Activated naive CD4-positive, alpha-beta T cell treated with anti-CD3 and anti-CD28 coated beads, Interleukin-2, amount 50 U/mL, for 16 hours (primary cell): Measurements from ENCODE around the gene SFMBT2.
A peak's percentile ranks its signal among the peaks of the same experiment; 100 is the strongest.
"Not testable (repeated sequence)": the region's sequence is repeated elsewhere in the genome, so short reads cannot be mapped to it uniquely, and the experiment has no call there.

Experiments used
- DNase-seq: peaks from one replicate; pipeline ENCODE4 v3.0.0-alpha.2; 2020

SFMBT2 gene

DNA sequence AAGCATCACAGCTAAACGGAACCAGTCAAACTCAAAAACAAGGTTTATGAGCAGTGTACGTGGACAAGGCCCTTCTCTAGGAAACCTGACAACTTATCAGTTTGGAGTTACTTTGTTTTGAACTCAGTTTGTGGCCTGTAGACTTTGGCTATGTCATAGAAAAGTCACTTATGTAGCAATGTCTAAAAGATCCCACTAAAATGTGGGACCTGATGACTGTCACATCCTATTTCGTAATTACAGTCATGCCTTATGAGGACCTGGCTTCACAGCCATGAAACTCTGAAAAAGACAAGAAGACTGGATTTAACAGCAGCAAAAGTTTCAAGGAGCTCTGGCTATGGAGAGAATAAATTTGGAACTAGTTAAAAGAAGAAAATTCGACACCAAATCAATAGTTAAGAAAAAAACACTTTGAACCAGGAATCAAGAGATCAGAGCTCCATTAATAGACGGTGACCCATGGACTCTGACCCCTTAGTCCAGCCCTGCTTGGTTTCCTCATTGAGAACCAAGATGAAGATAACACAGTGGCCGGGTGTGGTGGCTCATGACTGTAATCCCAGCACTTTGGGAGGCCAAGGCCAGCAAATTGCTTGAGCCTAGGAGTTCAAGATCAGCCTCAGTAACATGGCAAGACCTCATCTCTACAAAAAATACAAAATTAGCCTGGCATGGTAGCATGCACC lies 204.3 kb downstream of the SFMBT2 start:
- no peak for DNase-seq

DNA sequence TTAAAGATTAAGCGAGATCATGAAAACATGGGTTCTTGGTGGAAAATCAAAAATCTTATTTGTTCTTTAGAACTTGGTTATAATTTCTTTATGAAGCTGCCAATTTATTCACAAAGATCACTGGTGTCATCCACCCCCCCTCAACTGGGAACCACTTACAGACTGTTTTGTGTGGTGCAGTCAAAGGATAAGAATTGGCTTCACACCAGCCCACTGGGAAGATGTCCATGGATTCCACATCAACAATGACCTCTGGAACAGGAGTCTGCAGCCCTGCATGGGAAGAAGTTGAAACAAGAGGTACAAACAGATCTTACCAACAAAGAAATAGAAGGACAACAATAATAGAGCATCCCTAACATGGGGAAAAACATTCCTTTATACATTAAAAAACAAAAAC lies 205.2 kb downstream of the SFMBT2 start:
- no peak for DNase-seq

DNA sequence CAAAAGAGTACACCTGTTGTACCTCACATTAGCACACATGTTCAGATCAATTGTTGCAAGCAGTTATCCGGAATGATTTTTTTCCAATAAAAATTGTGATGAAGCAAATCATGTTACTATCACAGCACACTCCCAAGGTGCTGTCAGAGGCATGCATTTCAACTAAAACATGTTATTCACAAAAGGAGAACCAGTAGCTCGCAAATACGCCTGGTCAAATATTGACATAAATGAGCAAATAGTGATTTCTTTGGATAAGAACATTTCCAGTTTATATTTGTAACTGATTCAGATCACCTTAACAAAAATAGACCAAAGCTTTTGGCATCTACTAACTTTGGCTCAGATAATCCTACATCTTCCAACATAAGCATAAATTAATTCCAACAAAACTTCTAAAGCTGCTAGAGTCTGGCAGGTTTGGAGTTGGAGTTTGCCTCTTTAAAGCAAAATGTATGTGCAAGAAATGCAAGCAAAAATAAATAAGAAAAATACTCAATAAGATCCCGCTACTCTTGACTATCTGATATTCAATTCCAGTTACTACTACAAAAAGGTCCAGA lies 208.0 kb downstream of the SFMBT2 start:
- DNase-seq, result no peak

DNA sequence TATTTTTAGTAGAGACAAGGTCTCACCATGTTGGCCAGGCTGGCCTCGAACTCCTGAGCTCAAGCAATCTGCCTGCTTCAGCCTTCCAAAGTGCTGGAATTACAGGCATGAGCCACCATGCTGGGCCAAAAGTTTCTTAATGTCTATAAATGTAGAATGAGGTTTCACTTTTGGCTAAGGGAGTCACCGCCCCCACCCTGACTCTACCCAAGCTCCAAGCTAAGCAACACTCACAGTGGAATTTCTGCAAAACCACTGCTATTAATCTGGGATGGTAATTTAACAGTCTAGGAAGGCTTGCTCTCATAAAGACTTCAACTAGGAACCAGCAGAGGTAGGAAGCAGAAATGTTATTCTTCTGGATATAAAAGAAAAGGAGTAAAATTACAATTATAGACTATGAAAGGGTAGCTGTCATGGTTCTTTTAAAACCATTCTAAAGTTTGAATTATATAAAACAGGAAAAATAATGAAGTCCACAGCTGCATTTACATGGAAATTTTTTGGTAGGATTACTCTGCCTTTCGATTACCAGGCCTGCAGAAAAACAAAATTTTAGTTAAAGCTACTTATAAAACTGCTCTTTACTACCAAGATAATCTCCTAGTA lies 211.6 kb downstream of the SFMBT2 start:
- no peak for DNase-seq

DNA sequence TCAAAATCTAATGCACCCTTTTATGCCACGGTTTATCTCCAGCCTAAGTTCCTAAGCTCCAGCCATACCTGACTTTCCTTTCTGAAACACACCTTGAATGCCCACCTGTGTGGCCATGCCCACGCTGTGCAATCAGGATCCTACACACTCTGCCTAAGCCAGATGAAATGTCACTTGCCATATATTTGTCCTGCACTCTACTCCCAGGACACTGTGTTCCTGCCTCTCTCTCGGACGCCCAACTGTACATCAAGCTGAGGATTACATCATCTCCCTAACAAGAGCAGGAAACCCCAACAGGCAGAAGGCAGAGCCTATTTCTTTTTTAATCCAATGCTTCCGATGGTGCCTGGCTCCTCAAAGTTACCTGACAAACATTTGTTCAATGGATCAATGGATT lies 214.6 kb downstream of the SFMBT2 start:
- DNase-seq, result no peak

DNA sequence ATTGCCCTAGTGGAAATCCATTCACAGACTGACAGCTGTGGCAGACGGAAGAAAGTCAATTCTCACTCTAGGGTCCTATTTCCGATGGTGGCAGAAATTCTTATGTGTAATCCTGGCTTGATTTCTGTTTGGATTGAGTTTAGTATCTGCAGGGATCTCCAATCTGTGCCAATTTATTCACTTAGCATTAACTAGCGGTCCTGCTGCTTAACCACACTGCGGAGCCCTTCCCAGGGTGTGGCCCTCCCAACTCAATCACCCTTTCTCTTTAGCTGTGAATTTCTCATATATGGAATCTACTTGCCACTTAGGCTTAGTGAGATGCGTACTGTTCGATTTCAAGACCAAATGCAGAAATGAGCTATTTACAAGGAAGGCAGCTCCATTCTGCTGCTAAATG lies 215.7 kb downstream of the SFMBT2 start:
- DNase-seq, result no peak

DNA sequence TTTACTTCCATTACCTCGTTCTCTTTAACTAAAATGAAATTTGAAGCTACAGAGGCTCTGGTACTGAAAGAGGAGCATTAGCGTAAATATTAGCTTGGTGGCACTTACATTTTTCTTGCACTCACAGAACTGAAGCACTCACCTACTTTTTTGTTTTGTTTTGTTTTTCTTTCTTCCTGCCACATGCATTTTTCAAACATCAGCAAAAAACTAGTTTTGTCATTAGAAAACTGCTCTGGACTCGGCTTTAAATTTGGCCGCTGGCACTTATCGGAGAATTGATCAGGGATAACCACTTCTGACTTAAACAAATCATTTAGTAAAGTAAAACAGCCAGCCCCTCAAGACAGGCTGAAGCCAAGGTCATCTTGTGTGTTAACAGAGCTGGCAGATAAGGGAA lies 216.3 kb downstream of the SFMBT2 start:
- no peak for DNase-seq

DNA sequence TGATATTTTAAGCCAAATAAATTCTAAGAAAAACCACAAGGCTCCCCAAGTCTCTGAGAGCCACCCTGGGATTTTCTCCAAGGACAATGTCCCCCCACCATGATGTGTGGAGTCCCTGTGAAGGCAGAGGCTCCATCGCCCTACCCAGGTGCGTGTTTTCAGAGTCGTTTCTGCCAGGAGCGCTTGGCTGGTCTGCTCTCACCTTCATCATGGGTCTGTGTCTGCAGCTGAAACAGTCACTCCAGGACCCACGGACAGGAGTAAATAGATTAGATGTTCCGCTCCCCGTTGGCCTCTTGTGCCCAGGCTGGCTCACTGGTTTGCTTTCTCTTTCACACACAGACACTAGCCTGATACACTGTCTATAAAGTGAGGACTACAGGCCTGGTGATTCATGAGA lies 217.5 kb downstream of the SFMBT2 start:
- DNase-seq, result peak; percentile 33

DNA sequence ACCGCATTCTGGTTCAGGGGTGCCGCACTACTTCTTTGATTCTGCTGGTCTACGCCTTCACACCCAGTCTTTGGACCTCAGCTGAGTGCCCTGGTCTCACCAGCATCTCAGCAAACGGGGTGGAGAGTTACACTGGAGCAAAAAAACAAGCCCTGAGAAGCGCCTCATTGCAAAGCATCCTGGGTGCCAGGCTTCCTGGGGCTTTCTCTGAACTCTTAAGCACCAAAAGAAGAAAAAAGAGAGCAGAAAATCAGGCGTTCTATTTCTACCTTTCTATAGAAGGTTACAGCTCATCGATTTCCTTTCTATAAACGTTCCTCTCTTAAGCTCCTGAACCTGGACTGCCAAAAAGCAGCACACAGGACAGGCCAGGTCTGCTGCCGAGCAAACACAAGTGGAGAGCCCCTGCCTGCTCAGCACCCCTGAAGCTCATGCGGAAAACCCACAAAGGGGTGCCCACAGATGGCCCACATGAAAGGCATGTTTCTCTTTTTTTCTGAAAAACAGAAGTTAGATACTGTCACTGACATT lies 217.9 kb downstream of the SFMBT2 start:
- peak; percentile 47 for DNase-seq

DNA sequence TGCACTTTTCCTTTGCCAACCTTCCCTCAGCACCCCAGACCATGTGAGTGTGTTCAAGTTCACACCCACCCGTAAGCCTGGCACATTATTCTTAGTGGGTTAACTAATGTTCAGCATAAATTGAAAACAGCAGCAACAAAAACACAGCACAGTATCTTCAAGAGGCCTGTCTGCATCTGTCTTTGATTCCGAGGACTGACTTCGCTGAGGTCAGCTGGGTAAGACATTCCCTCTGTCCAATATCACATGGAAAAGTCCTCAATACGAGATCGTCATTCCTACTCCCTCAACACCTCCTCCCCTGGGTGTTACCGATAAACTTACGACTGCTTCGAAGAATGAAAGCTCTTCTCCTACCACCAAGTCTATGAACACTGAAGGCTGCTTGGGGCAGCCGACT lies 218.8 kb downstream of the SFMBT2 start:
- no peak for DNase-seq

DNA sequence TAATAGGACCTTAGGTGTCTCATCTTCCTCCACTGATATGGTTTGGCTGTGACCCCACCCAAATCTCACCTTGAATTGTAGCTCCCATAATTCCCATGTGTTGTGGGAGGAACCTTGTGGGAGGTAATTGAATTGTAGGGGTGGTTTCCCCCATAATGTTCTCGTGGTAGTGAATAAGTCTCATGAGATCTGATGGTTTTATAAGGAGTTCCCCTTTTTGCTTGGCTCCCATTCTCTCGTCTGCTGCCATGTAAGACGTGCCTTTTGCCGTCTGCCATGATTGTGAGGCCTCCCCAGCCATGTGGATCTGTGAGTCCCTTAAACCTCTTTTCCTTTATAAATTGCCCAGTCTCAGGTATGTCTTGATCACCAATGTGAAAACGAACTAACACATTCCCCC lies 220.1 kb downstream of the SFMBT2 start:
- not testable (repeated sequence) for DNase-seq

DNA sequence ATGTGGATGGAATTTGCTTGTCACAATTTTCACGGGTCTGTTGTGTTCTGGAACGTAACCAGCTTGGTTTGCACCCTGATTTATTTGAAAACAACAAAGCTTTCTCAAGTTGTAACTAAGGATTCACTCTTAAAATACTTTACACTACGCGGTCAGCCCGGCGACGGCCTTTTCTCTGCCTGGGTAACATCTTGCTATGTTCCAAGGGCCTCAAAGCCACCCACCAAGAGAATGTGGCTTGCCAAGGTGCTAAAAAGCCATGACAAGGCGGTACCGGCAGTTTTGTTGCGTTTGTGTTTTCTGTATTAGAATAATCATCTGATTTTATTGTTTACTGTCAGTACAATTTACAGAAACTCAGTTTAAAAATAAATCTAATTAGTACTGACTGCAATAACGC lies 220.9 kb downstream of the SFMBT2 start:
- no peak for DNase-seq

DNA sequence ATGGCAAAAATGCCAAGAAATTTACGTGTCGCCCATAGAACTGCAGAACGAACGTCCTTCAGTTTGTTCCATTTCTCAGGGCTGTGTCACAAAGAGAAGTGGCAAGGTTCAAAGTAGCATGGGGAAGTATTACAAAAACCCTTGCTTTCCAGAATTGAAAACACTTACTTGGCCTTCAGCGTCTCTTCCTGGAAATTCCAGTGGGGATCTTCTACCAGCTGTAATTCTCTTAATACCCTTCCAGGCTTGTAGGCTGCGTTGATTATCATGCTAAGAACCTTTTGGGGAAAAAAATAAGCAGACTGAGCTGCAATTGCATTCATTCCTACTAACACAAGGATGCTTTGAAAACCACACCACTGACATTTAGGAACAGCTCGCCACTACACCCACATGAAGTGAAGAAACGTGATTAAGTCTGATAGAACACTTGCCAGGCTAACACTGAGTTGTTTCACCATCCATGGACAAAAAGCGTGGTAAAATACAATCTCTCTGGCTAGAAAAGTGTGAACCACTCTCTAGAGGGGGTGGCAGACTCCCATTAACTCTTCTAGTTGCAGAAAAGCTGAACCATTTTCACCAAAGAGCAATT lies 222.3 kb downstream of the SFMBT2 start:
- no peak for DNase-seq

DNA sequence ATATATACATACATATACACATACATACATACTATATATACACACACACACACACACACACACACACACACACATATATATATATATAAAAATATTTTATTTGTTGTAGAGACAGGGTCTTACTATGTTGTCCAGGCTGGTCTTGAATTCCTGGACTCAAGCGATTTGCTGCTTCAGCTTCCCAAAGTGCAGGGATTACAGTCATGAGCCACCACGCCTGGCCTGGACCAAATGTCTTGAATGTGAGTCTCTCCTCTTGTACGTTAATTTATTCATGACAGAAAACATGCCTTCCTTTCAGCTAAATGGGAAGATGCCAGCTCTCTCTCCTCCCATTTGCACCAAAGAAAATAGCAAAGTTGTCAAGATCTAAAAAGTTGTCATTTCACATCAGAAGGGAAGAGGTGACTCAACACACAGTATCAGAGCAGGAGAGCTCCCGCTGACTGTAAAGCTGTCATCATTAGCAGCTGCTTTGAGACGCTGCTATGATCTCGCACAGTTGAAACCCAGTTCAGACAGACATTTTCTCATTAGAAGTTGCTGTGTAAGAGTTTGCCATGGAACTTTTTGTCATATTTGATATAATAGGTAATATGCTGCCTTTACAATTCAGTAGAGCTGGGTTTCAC lies 224.3 kb downstream of the SFMBT2 start:
- DNase-seq, result no peak

DNA sequence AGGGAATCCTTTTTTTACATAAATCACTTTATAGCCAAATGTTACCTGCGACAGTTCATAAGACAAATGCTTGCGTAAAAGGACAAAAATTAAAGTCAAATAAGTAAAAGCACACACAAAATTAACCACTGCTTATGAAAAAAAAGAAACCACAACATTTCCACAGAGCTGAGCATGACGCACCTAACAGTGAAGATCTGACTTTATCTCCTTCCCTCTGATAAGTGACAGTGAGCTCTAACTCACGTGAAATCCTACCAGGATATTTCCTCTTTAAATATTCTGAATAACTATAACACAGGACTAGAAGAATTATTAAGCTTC lies 225.5 kb downstream of the SFMBT2 start:
- no peak for DNase-seq

DNA sequence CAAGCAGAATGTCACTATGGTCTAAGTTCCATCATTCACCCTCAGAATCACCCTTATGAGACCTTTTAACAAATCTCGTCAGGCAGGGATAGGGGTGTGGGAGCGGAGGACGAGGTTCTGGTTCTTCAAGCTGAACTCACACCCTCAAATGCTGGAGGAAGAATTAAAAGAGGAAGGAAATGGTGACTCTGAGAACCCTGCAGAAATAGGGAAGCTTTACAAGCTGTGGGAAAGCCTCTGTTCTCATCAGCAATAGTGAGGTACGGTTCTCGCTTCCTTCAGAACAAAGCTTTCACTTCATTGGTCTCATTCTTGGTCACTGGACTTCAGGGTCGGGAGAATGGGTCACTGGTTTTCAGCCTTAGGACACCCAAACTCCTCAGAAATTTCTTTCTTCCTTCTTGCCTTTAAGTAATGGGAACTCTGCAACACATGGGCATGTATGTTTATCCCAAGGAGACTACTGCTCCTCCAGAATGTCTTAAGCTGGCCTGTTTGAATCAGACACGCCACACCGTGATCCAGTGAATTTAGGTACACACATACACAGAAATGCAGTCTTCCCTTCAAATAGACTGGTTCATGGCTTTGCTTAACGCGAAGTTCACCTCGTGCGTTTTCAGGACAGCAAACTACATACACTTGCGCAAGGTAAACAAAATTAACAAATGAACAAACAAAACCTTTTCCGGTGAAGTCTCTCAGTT lies 226.0 kb downstream of the SFMBT2 start:
- DNase-seq, result no peak

DNA sequence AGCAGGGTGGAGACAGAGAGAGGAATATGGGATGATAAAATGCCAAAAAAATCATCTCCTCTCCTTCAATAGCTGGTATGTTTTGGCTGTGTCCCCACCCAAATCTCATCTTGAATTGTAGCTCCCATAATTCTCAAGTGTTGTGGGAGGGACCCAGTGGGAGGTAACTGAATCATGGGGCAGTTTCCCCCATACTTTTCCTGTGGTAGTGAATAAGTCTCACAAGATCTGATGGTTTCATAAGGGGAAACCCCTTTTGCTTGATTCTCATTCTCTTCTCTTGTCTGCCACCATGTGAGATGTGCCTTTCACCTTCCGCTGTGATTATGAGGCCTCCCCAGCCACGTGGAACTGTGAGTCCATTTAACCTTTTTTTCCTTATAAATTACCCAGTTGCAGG lies 226.7 kb downstream of the SFMBT2 start:
- DNase-seq, result not testable (repeated sequence)

DNA sequence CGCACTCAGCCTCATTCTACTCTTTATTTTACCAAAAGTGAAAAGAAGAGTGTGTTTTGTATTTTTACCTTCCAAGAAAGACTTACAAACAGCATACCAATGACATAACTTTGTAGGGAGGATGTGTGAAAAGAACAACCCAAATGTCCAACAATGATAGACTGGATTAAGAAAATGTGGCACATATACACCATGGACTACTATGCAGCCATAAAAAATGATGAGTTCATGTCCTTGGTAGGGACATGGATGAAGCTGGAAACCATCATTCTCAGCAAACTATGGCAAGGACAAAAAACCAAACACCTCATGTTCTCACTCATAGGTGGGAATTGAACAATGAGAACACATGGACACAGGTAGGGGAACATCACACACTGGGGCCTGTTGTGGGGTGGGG lies 228.5 kb downstream of the SFMBT2 start:
- DNase-seq, result not testable (repeated sequence)

DNA sequence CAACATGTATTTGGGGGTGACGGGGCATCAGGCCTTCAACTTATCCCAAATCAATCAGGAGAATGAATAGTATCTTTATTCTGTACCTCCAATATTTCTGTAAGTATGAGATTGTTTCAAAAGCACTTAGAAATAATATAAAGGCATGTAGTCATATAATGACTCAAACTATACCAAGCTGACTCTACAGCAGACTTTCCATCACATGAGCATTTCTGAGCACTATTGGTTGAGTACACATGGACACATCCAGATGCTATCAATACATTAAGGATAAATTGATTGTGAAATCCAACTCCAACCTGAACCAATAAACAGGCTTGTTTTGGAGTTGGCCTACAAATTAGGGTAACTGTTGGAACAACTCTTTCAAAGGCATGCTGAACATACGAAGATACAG lies 229.4 kb downstream of the SFMBT2 start:
- DNase-seq, result no peak

DNA sequence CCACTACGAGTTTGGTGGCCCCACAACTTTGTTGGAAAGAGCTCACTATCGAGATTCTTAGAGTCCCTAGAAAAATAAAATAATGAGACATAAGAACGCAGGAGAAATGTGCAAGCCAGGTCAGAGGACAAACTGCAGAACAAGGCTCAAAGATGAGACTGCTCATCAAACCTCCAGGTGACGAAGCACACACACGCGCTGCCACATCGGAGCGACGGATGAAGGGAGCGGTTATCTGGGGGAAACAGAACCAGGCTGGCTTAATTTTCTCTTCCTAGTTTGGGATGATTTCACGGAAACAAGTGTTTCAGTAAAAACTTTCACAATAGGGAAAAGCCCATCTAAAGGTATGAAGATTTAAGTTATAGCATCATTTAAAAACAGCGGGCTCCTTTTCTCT lies 231.3 kb downstream of the SFMBT2 start:
- DNase-seq, result no peak

DNA sequence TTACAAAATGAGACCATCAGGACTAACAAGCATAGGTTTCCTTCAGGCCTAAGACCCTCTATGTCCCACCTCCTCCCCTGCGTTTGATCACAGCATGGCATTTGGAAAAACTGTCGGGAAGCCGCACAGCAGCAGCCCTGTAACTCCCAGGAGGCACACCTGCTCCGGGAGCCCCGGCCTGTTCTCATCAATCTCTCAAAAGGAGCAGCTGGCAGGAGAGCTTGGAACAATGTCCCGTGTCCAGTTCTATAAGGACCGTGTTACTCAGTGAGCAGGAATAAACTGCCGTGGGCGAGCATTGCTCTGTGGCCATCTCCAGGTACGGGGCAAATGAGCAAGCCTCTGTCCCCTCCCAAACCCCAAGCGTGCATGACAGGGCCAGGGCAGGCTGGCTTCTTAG lies 236.9 kb downstream of the SFMBT2 start:
- no peak for DNase-seq

DNA sequence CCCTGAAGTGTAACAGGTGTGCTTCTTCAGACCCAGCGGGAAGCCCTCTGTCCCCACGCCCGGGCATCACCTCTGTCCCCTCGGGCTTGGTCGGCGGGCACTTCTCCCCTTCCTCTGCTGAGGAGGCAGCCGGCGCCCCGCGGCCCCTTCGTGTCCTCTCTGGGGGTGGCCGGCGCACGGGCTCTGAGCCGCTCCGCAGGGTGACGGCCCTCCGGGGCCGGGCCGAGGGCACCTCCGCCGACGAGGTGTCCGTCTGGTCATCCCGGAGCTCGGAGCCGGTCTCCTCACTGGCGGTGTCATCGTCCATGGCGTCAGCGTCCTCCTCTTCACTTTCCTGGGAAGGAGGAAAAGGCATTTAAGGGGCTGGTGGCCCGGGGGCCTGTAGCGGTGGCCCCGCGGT lies 239.0 kb downstream of the SFMBT2 start:
- no peak for DNase-seq
